PFSK-1 (cell line): ENCODE results near the gene HMGCS2.

Experiments
- FOXP2 ChIP-seq: optimal IDR thresholded peaks from 2 replicates; pipeline ENCODE3; 2011; ENCODE audit warnings: borderline replicate concordance, control low read depth, inconsistent platforms; ENCODE audit not compliant: insufficient read depth; ENCODE audit errors: extremely low read length, extremely low read depth
- POLR2AphosphoS5 ChIP-seq: IDR thresholded peaks from 2 replicates; pipeline ENCODE4 v1.6.1; 2012; ENCODE audit warnings: low read depth, mild to moderate bottlenecking, control low read depth, low read length, moderate library complexity
- REST ChIP-seq, 2 experiments: IDR thresholded peaks; 2 replicates each; pipeline versions ENCODE4 v1.6.1 to v1.8.0; 2011 to 2012; ENCODE audit warnings: low read depth in 2 of 2, low read length in 2 of 2, control low read depth in 1 of 2, inconsistent platforms in 1 of 2, mild to moderate bottlenecking in 1 of 2, moderate library complexity in 1 of 2; ENCODE audit not compliant: insufficient read depth in 1 of 2
- SIN3A ChIP-seq: IDR thresholded peaks from 2 replicates; pipeline ENCODE4 v1.6.1; 2012; ENCODE audit warnings: mild to moderate bottlenecking, low read length, moderate library complexity, borderline replicate concordance; ENCODE audit not compliant: insufficient read depth
- TAF1 ChIP-seq: IDR thresholded peaks from 2 replicates; pipeline ENCODE4 v1.6.1; 2012; ENCODE audit warnings: low read length, control low read depth, borderline replicate concordance; ENCODE audit not compliant: insufficient read depth

HMGCS2 gene

GRCh38 chr1:119743308-119743707 is 25.4 kb downstream of the HMGCS2 start:
- no peak for TF ChIP-seq TAF1
- TF ChIP-seq SIN3A: no peak
- no peak for TF ChIP-seq REST (IDR thresholded peaks at IDR 0.05; ENCODE audit: insufficient read depth in 1 of 2, low read depth in 2 of 2, low read length in 2 of 2)
- TF ChIP-seq POLR2AphosphoS5: no peak
- TF ChIP-seq FOXP2: no peak

GRCh38 chr1:119742677-119743076 is 26.0 kb downstream of the HMGCS2 start:
- no peak for TF ChIP-seq POLR2AphosphoS5
- TF ChIP-seq FOXP2: no peak
- TF ChIP-seq TAF1: no peak
- TF ChIP-seq REST (IDR thresholded peaks at IDR 0.05; ENCODE audit: insufficient read depth in 1 of 2, low read depth in 2 of 2, low read length in 2 of 2): no peak
- no peak for TF ChIP-seq SIN3A

- no peak for TF ChIP-seq SIN3A
- TF ChIP-seq REST (IDR thresholded peaks at IDR 0.05; ENCODE audit: insufficient read depth in 1 of 2, low read depth in 2 of 2, low read length in 2 of 2): no peak
- no peak; the same call in 1 of the 2 replicates for TF ChIP-seq POLR2AphosphoS5
- TF ChIP-seq TAF1: no peak
These were observed 26.5 kb downstream of the HMGCS2 start for GRCh38 chr1:119742202-119742601.

- TF ChIP-seq TAF1 (no peak), POLR2AphosphoS5 (no peak), REST (IDR thresholded peaks at IDR 0.05; ENCODE audit: insufficient read depth in 1 of 2, low read depth in 2 of 2, low read length in 2 of 2) (no peak), FOXP2 (no peak), SIN3A (no peak)
These were observed 27.6 kb downstream of the HMGCS2 start for GRCh38 chr1:119740896-119741780.
